ENCODE results near the gene PSME3. TPM values are rescaled to one million over a fixed set of nuclear protein-coding genes. Genes with fewer than 3 reads are reported as not detected.

PSME3 gene
- total and polyA plus RNA-seq, 9 of the 15 experiments (the other 6 are each of a cell fraction or from before 2014, with no cell fraction given) = 31.2 to 275 (median 141) TPM

- TF ChIP-seq GTF3C2 (IDR thresholded peaks at IDR 0.05; ENCODE audit: borderline replicate concordance, extremely low read depth, insufficient read length) (no peak), MBD2 (IDR thresholded peaks at IDR 0.05; ENCODE audit: borderline replicate concordance, low read depth) (peak; percentile 81), NFRKB (IDR thresholded peaks at IDR 0.05; ENCODE audit: low read depth) (peak; percentile 54; the same call in 1 of the 2 replicates), PRMT5 (CRISPR knock-in tag; IDR thresholded peaks at IDR 0.05) (no peak), ZFP36 (IDR thresholded peaks at IDR 0.05; ENCODE audit: low read depth, low read length, partially characterized antibody) (no peak), HMG20A (CRISPR knock-in tag; conservative IDR thresholded peaks at IDR 0.05) (no peak), CHAMP1 (IDR thresholded peaks at IDR 0.05) (no peak; the same call in 1 of the 2 replicates), MXD1 (CRISPR knock-in tag; IDR thresholded peaks at IDR 0.05; ENCODE audit: borderline replicate concordance, poor library complexity, severe bottlenecking) (peak; percentile 99), THAP12 (CRISPR knock-in tag; IDR thresholded peaks at IDR 0.05) (peak; percentile 79; the same call in 1 of the 2 replicates), MED1 (CRISPR knock-in tag; IDR thresholded peaks at IDR 0.05; ENCODE audit: borderline replicate concordance) (no peak), RB1 (IDR thresholded peaks at IDR 0.05; ENCODE audit: low read depth) (peak; percentile 45; the same call in 1 of the 2 replicates), MAZ (CRISPR knock-in tag; conservative IDR thresholded peaks at IDR 0.05 in 1 of 2, IDR thresholded peaks at IDR 0.05 in 1 of 2) (peak; percentile 63 to 79), JUN (IDR thresholded peaks at IDR 0.05; ENCODE audit: borderline replicate concordance, low read depth, low read length) (peak; percentile 81; the same call in 1 of the 2 replicates), JUN (CRISPR knock-in tag; IDR thresholded peaks at IDR 0.05; ENCODE audit: borderline replicate concordance) (0 out of 2 replicates have a peak, but pooled peaks have one; percentile 91), SFPQ (IDR thresholded peaks at IDR 0.05; ENCODE audit: low read depth, low read length) (no peak)
These were observed at the start of gene PSME3 (continued) for GRCh38 chr17:42832934-42833766.

Measured in K562 (cell line).